ENCODE results near the gene CACNA1C.

The CACNA1C gene

GRCh38 chr12:2457215-2457932 is 404.6 kb downstream of the CACNA1C start:
- TF ChIP-seq ZFX (IDR thresholded peaks at IDR 0.05) (no peak), CTCF (conservative IDR thresholded peaks at IDR 0.05) (no peak)

GRCh38 chr12:2457933-2458414 is 405.2 kb downstream of the CACNA1C start:
- TF ChIP-seq ZFX (IDR thresholded peaks at IDR 0.05) (no peak), CTCF (conservative IDR thresholded peaks at IDR 0.05) (no peak)
- H3K27ac ChIP-seq: no peak overlapping the region

More at GRCh38 chr12:2457215-2457932, 404.6 kb downstream of the CACNA1C start:
- no peak overlapping the region for H3K27ac ChIP-seq

- TF ChIP-seq CTCF (conservative IDR thresholded peaks at IDR 0.05): no peak
- no peak for TF ChIP-seq ZFX (IDR thresholded peaks at IDR 0.05)
- no peak overlapping the region for H3K27ac ChIP-seq
These were observed 407.4 kb downstream of the CACNA1C start for GRCh38 chr12:2460051-2460670.

GRCh38 chr12:2461046-2461445 is 408.3 kb downstream of the CACNA1C start:
- no peak overlapping the region for H3K27ac ChIP-seq
- no peak for TF ChIP-seq CTCF (conservative IDR thresholded peaks at IDR 0.05)
- no peak for TF ChIP-seq ZFX (IDR thresholded peaks at IDR 0.05)

- H3K27ac ChIP-seq: no peak overlapping the region
- TF ChIP-seq ZFX (IDR thresholded peaks at IDR 0.05) (no peak), CTCF (conservative IDR thresholded peaks at IDR 0.05) (no peak)
These were observed 408.9 kb downstream of the CACNA1C start for GRCh38 chr12:2461645-2462044.

GRCh38 chr12:2462087-2462486 is 409.3 kb downstream of the CACNA1C start:
- no peak for TF ChIP-seq CTCF (conservative IDR thresholded peaks at IDR 0.05)
- TF ChIP-seq ZFX (IDR thresholded peaks at IDR 0.05): no peak
- no peak overlapping the region for H3K27ac ChIP-seq

GRCh38 chr12:2463719-2464118 is 410.9 kb downstream of the CACNA1C start:
- no peak overlapping the region for H3K27ac ChIP-seq
- no peak for TF ChIP-seq CTCF (conservative IDR thresholded peaks at IDR 0.05)
- TF ChIP-seq ZFX (IDR thresholded peaks at IDR 0.05): no peak

Measured in C4-2B (cell line).